Fibroblast of lung (primary cell): ENCODE measurements around the gene RNF20.

Source experiments
- EZH2 ChIP-seq: IDR thresholded peaks from 2 replicates; pipeline ENCODE4 v1.5.1; 2012; ENCODE audit warnings: low read length, control low read depth, mild to moderate bottlenecking; ENCODE audit errors: missing control alignments
- TF ChIP-seq, protein P1 (sequence below), 2 donors: IDR thresholded peaks in 1 of 2; conservative IDR thresholded peaks in 1 of 2; 1 replicate in 1 of 2; 2 replicates in 1 of 2; pipeline ENCODE4 v1.5.1; 2011 to 2012; ENCODE audit warnings: low read length in 2 of 2, control low read depth in 1 of 2, inconsistent platforms in 1 of 2, low read depth in 1 of 2, mild to moderate bottlenecking in 1 of 2

DNA sequence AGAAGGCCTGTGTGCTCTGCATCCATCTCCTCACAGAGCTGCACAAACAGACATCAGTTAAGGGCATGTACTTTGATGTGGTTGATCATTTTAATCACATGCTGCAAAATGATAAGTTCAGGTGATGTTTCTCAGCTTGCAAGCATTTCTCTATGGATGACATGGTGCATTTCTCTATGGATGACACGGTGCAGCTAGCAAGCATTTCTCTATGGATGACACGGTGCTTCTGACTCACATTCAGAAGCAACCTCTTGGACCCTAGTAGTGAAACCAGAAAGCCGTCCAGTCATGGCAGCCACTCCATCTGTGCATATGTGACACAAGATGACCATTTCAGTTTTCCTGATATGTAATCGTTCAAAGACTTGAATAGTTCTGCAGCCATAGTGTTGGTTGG is 24.1 kb upstream of the RNF20 start:
- TF ChIP-seq, protein P1, sequence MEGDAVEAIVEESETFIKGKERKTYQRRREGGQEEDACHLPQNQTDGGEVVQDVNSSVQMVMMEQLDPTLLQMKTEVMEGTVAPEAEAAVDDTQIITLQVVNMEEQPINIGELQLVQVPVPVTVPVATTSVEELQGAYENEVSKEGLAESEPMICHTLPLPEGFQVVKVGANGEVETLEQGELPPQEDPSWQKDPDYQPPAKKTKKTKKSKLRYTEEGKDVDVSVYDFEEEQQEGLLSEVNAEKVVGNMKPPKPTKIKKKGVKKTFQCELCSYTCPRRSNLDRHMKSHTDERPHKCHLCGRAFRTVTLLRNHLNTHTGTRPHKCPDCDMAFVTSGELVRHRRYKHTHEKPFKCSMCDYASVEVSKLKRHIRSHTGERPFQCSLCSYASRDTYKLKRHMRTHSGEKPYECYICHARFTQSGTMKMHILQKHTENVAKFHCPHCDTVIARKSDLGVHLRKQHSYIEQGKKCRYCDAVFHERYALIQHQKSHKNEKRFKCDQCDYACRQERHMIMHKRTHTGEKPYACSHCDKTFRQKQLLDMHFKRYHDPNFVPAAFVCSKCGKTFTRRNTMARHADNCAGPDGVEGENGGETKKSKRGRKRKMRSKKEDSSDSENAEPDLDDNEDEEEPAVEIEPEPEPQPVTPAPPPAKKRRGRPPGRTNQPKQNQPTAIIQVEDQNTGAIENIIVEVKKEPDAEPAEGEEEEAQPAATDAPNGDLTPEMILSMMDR (conservative IDR thresholded peaks at IDR 0.05 in 1 of 2, IDR thresholded peaks at IDR 0.05 in 1 of 2; ENCODE audit: low read depth in 1 of 2, low read length in 2 of 2) = no peak
- TF ChIP-seq EZH2 = no peak
